H9 (cell line): ENCODE measurements around the gene CRCP. TPM values are rescaled to one million over a fixed set of nuclear protein-coding genes. Genes with fewer than 3 reads are reported as not detected.
"Not testable (repeated sequence)": the region's sequence is repeated elsewhere in the genome, so short reads cannot be mapped to it uniquely, and the experiment has no call there.

Experiments
- DNase-seq: peaks from one replicate; pipeline ENCODE4 v3.0.0-alpha.2; 2017
- H2AFZ ChIP-seq: one replicate; pipeline ENCODE4 v1.6.1; 2013; ENCODE audit warnings: mild to moderate bottlenecking, low read length, control low read depth, moderate library complexity
- H2AK5ac ChIP-seq: 2 replicates; pipeline ENCODE4 v1.6.1; 2013; ENCODE audit warnings: low read length, control low read depth, mixed read lengths; ENCODE audit not compliant: insufficient read length
- H2BK120ac ChIP-seq: one replicate; pipeline ENCODE4 v1.6.1; 2013; ENCODE audit warnings: low read depth, mild to moderate bottlenecking, low read length, control low read depth, inconsistent platforms; ENCODE audit not compliant: poor library complexity, severe bottlenecking
- H2BK12ac ChIP-seq: 2 replicates; pipeline ENCODE4 v1.6.1; 2013; ENCODE audit warnings: low read length, control low read depth, mixed read lengths, low read depth; ENCODE audit not compliant: insufficient read length
- H2BK15ac ChIP-seq: 2 replicates; pipeline ENCODE4 v1.6.1; 2013; ENCODE audit warnings: low read depth, low read length, control low read depth
- H2BK20ac ChIP-seq: one replicate; pipeline ENCODE4 v1.6.1; 2013; ENCODE audit warnings: low read depth, mild to moderate bottlenecking, low read length, control low read depth, inconsistent platforms; ENCODE audit not compliant: poor library complexity, severe bottlenecking
- H2BK5ac ChIP-seq: 2 replicates; pipeline ENCODE4 v1.6.1; 2013; ENCODE audit warnings: low read length, control low read depth, mixed read lengths; ENCODE audit not compliant: insufficient read length
- H3K14ac ChIP-seq: 2 replicates; pipeline ENCODE4 v1.6.1; 2013; ENCODE audit warnings: low read length, control low read depth; ENCODE audit not compliant: insufficient read depth
- H3K18ac ChIP-seq: 2 replicates; pipeline ENCODE4 v1.6.1; 2013; ENCODE audit warnings: low read depth, mild to moderate bottlenecking, mixed read lengths, low read length, control low read depth; ENCODE audit not compliant: insufficient read length
- H3K23ac ChIP-seq: 2 replicates; pipeline ENCODE4 v1.6.1; 2013; ENCODE audit warnings: low read length, control low read depth, mixed read lengths, low read depth; ENCODE audit not compliant: insufficient read length
- H3K23me2 ChIP-seq: 2 replicates; pipeline ENCODE4 v1.6.1; 2013; ENCODE audit warnings: low read depth, mild to moderate bottlenecking, mixed read lengths, low read length, control low read depth; ENCODE audit not compliant: insufficient read length, poor library complexity, severe bottlenecking
- H3K27ac ChIP-seq: 2 replicates; pipeline ENCODE4 v1.5.1; 2013; ENCODE audit warnings: low read length, control low read depth, mixed read lengths, low read depth; ENCODE audit not compliant: insufficient read length
- H3K27me3 ChIP-seq: 2 replicates; pipeline ENCODE4 v1.6.1; 2013; ENCODE audit warnings: low read length, control low read depth, inconsistent platforms; ENCODE audit not compliant: insufficient read depth
- H3K4ac ChIP-seq: 2 replicates; pipeline ENCODE4 v1.6.1; 2013; ENCODE audit warnings: low read depth, mild to moderate bottlenecking, control low read depth, inconsistent platforms, low read length, moderate library complexity
- H3K4me1 ChIP-seq: 2 replicates; pipeline ENCODE4 v1.6.1; 2013; ENCODE audit warnings: low read length, control low read depth, inconsistent platforms; ENCODE audit not compliant: insufficient read depth
- H3K4me2 ChIP-seq: 2 replicates; pipeline ENCODE4 v1.6.1; 2013; ENCODE audit warnings: low read length, control low read depth, mixed read lengths; ENCODE audit not compliant: insufficient read length, insufficient read depth
- H3K56ac ChIP-seq: 2 replicates; pipeline ENCODE4 v1.6.1; 2013; ENCODE audit warnings: low read depth, mild to moderate bottlenecking, mixed read lengths, low read length, control low read depth; ENCODE audit not compliant: insufficient read length
- H3K79me1 ChIP-seq: 2 replicates; pipeline ENCODE4 v1.6.1; 2013; ENCODE audit warnings: low read depth, mild to moderate bottlenecking, moderate library complexity, low read length, control low read depth, inconsistent platforms; ENCODE audit not compliant: insufficient read depth, poor library complexity, severe bottlenecking
- H3K79me2 ChIP-seq: 2 replicates; pipeline ENCODE4 v1.6.1; 2013; ENCODE audit warnings: low read length, control low read depth, inconsistent platforms; ENCODE audit not compliant: insufficient read depth
- H3K9ac ChIP-seq: 2 replicates; pipeline ENCODE4 v1.6.1; 2013; ENCODE audit warnings: low read length, control low read depth, mixed read lengths; ENCODE audit not compliant: insufficient read length; ENCODE audit errors: extremely low read depth
- H3K9me3 ChIP-seq: one replicate; pipeline ENCODE4 v1.6.1; 2013; ENCODE audit warnings: low read depth, low read length, inconsistent platforms; ENCODE audit not compliant: control insufficient read depth
- H3T11ph ChIP-seq: one replicate; pipeline ENCODE4 v1.6.1; 2013; ENCODE audit warnings: mild to moderate bottlenecking, low read length, control low read depth, inconsistent platforms
- H4K20me1 ChIP-seq: one replicate; pipeline ENCODE4 v1.6.1; 2013; ENCODE audit not compliant: control insufficient read depth, insufficient read length, insufficient read depth
- H4K5ac ChIP-seq: 2 replicates; pipeline ENCODE4 v1.6.1; 2013; ENCODE audit warnings: low read depth, mild to moderate bottlenecking, mixed read lengths, low read length, control low read depth; ENCODE audit not compliant: insufficient read length
- H4K8ac ChIP-seq: replicated peaks from 2 replicates; pipeline ENCODE4 v1.6.1; 2013; ENCODE audit warnings: low read length, control low read depth, mixed read lengths, low read depth; ENCODE audit not compliant: insufficient read length
- H4K91ac ChIP-seq: 2 replicates; pipeline ENCODE4 v1.6.1; 2013; ENCODE audit warnings: low read depth, mild to moderate bottlenecking, moderate library complexity, mixed read lengths, low read length, control low read depth; ENCODE audit not compliant: insufficient read length
- H3K27ac Mint-ChIP-seq, 3 experiments: 2 replicates in 2 of 3; 3 replicates in 1 of 3; pipeline ENCODE4 v1.8.0; 2020 to 2021; ENCODE audit warnings: mixed read lengths in 3 of 3, mild to moderate bottlenecking in 1 of 3, moderate library complexity in 1 of 3
- H3K27me3 Mint-ChIP-seq: 2 replicates; pipeline ENCODE4 v1.8.0; 2021; ENCODE audit warnings: low read depth, mild to moderate bottlenecking, moderate library complexity, mixed read lengths
- H3K36me3 Mint-ChIP-seq, 3 experiments: 2 replicates in 2 of 3; 3 replicates in 1 of 3; pipeline ENCODE4 v1.8.0; 2020 to 2021; ENCODE audit warnings: low read depth in 3 of 3, mixed read lengths in 3 of 3; ENCODE audit not compliant: insufficient read depth in 1 of 3
- H3K4me1 Mint-ChIP-seq, 2 experiments: 2 replicates each; pipeline ENCODE4 v1.8.0; 2020; ENCODE audit warnings: mixed read lengths in 2 of 2
- H3K4me3 Mint-ChIP-seq, 2 experiments: 2 replicates in 1 of 2; 3 replicates in 1 of 2; pipeline ENCODE4 v1.8.0; 2020 to 2021; ENCODE audit warnings: mild to moderate bottlenecking in 2 of 2, mixed read lengths in 2 of 2, moderate library complexity in 1 of 2
- H3K9me3 Mint-ChIP-seq, 2 experiments: 2 replicates in 1 of 2; 3 replicates in 1 of 2; pipeline ENCODE4 v1.8.0; 2020; ENCODE audit warnings: mild to moderate bottlenecking in 2 of 2, mixed read lengths in 2 of 2, moderate library complexity in 1 of 2
- WGBS: extraction: QIAGEN DNeasy Blood & Tissue Kit; methylation state at CpG from one replicate; pipeline ENCODE4 v1.1.7; 2013; ENCODE audit warnings: missing lambda C conversion rate, low lambda C conversion rate, mixed read lengths; ENCODE audit not compliant: insufficient read length; ENCODE audit errors: extremely low coverage; 5-methylcytosine and 5-hydroxymethylcytosine counted together
- total RNA-seq: library from RNA; stranded (reverse); gene quantifications from 2 replicates; pipeline ENCODE4 v1.2.1, GENCODE V29; 2021

Gene CRCP
- total RNA-seq, 1 experiment from 2014 or later = 39.0 TPM

GRCh38 chr7:66103994-66104393 lies 10.7 kb upstream of the CRCP start:
- not testable (repeated sequence) for H3K79me1 ChIP-seq, H4K91ac ChIP-seq, H4K8ac ChIP-seq, H4K5ac ChIP-seq, H2BK120ac ChIP-seq, H3T11ph ChIP-seq, H2AFZ ChIP-seq, H3K9ac ChIP-seq, H3K4me1 ChIP-seq, DNase-seq, H3K27me3 ChIP-seq, H3K18ac ChIP-seq, H2AK5ac ChIP-seq, H3K27ac ChIP-seq, H4K20me1 ChIP-seq, H2BK12ac ChIP-seq, H3K36me3 Mint-ChIP-seq, H3K56ac ChIP-seq, H3K9me3 Mint-ChIP-seq, H2BK20ac ChIP-seq, H3K27me3 Mint-ChIP-seq, H3K4ac ChIP-seq, H2BK15ac ChIP-seq, H2BK5ac ChIP-seq, H3K23ac ChIP-seq, H3K14ac ChIP-seq, H3K79me2 ChIP-seq, H3K4me2 ChIP-seq, H3K4me3 Mint-ChIP-seq, H3K9me3 ChIP-seq, H3K23me2 ChIP-seq, H3K27ac Mint-ChIP-seq
- peaks cover 8 to 11% of the 10 kb centered on the region in 2 experiments for H3K4me1 Mint-ChIP-seq
- no CpG with 5 or more reads among the region's 3 CpGs for WGBS
